Left renal cortex interstitium (tissue), 4 donors: Measurements from ENCODE around the gene IQCH. TPM values are rescaled to one million over a fixed set of nuclear protein-coding genes. Genes with fewer than 3 reads are reported as not detected.

Experiments
- DNase-seq, 4 donors: peaks; one replicate each; pipeline ENCODE4 v3.0.0-alpha.2; 2013; ENCODE audit warnings: low read depth in 4 of 4, low spot score in 2 of 4, missing footprints in 1 of 4
- polyA plus RNA-seq, 4 donors: library from polyadenylated mRNA; unstranded; fragments of 120-200 nt; gene quantifications; one replicate each; pipeline ENCODE4 v1.2.1, GENCODE V29; 2013; ENCODE audit not compliant: insufficient read length in 4 of 4

IQCH gene
- polyA plus RNA-seq, 4 donors: 5.7 to 8.6 (median 7.7) TPM

GRCh38 chr15:67479781-67480505 lies 225.4 kb downstream of the IQCH start:
- DNase-seq: no peak

- no peak for DNase-seq
These were observed 226.2 kb downstream of the IQCH start for GRCh38 chr15:67480741-67481140.

GRCh38 chr15:67481680-67482079 lies 227.1 kb downstream of the IQCH start:
- no peak for DNase-seq

GRCh38 chr15:67495585-67495984 lies 241.0 kb downstream of the IQCH start:
- DNase-seq: no peak

GRCh38 chr15:67501177-67501835 lies 246.7 kb downstream of the IQCH start:
- DNase-seq: no peak

GRCh38 chr15:67501836-67502461 lies 247.4 kb downstream of the IQCH start:
- no peak for DNase-seq

- no peak for DNase-seq
These were observed 249.5 kb downstream of the IQCH start for GRCh38 chr15:67504056-67504455.

GRCh38 chr15:67504796-67505195 lies 250.2 kb downstream of the IQCH start:
- no peak for DNase-seq

GRCh38 chr15:67505675-67506572 lies 251.3 kb downstream of the IQCH start:
- DNase-seq: no peak

GRCh38 chr15:67506775-67507747 lies 252.5 kb downstream of the IQCH start:
- DNase-seq: no peak

GRCh38 chr15:67508407-67508806 lies 253.8 kb downstream of the IQCH start:
- DNase-seq: no peak

GRCh38 chr15:67509918-67510317 lies 255.3 kb downstream of the IQCH start:
- no peak for DNase-seq

- no peak for DNase-seq
These were observed 256.1 kb downstream of the IQCH start for GRCh38 chr15:67510597-67511190.

- no peak for DNase-seq
These were observed 257.0 kb downstream of the IQCH start for GRCh38 chr15:67511606-67512005.

GRCh38 chr15:67512140-67512539 lies 257.6 kb downstream of the IQCH start:
- DNase-seq: no peak

GRCh38 chr15:67512933-67513714 lies 258.5 kb downstream of the IQCH start:
- no peak for DNase-seq

- DNase-seq: no peak
These were observed 260.5 kb downstream of the IQCH start for GRCh38 chr15:67515090-67515489.

- no peak for DNase-seq
These were observed 261.0 kb downstream of the IQCH start for GRCh38 chr15:67515557-67515956.
